Endothelial cell of umbilical vein (primary cell): ENCODE results near the gene PLEKHD1. TPM values are rescaled to one million over a fixed set of nuclear protein-coding genes. Genes with fewer than 3 reads are reported as not detected.

ENCODE experiments used
- BruUV-seq: library from RNA; stranded (reverse); fragments of 400-500 nt; replicated peaks from 2 replicates; lab custom pipeline; 2021; lab: Mats Ljungman, UMichigan
- CTCF ChIA-PET: fragments of 300-600, 350-600 bp; sonication (Branson Sonifier 250); formaldehyde crosslinking; loops from one replicate; lab custom pipeline; 2021; ENCODE audit warnings: antibody characterized with exemption, inconsistent platforms; lab: Charles Lee
- POLR2A ChIA-PET: fragments of 300-600, 350-600 bp; sonication (Branson Sonifier 250); formaldehyde crosslinking; loops from one replicate; lab custom pipeline; 2021; ENCODE audit warnings: antibody characterized with exemption, inconsistent platforms; lab: Charles Lee
- DNase-seq: peaks from one replicate; pipeline ENCODE4 v3.0.0-alpha.2; 2011; ENCODE audit warnings: low read depth, low spot score
- FAIRE-seq: peaks from 2 replicates; lab custom pipeline; 2011; peaks lifted over from hg19 to GRCh38; lab: Jason Lieb, UNC
- H2AFZ ChIP-seq: 2 replicates; pipeline ENCODE4 v1.6.0; 2012; ENCODE audit warnings: low read depth, low read length, control low read depth, inconsistent platforms
- H3K27ac ChIP-seq: 2 replicates; pipeline ENCODE4 v1.5.1; 2011; ENCODE audit warnings: low read depth, mild to moderate bottlenecking, control low read depth, low read length, moderate library complexity; ENCODE audit not compliant: insufficient read depth
- H3K27me3 ChIP-seq, 2 experiments: 2 replicates each; pipeline versions ENCODE4 v1.6.0 to v1.6.1; 2011; ENCODE audit warnings: low read length in 2 of 2, mixed read lengths in 1 of 2; ENCODE audit not compliant: control insufficient read depth in 2 of 2, insufficient read depth in 2 of 2
- H3K36me3 ChIP-seq, 2 experiments: 2 replicates in 1 of 2; 3 replicates in 1 of 2; pipeline ENCODE4 v1.5.1; 2011; ENCODE audit warnings: low read length in 2 of 2, mild to moderate bottlenecking in 1 of 2, moderate library complexity in 1 of 2; ENCODE audit not compliant: control insufficient read depth in 2 of 2, insufficient read depth in 2 of 2; ENCODE audit errors: extremely low read depth in 1 of 2
- H3K4me1 ChIP-seq: 3 replicates; pipeline ENCODE4 v1.5.1; 2011; ENCODE audit warnings: mild to moderate bottlenecking, low read length; ENCODE audit not compliant: control insufficient read depth, insufficient read depth; ENCODE audit errors: extremely low read depth
- H3K4me2 ChIP-seq: 2 replicates; pipeline ENCODE4 v1.6.1; 2011; ENCODE audit warnings: low read length, control low read depth, mixed read lengths; ENCODE audit not compliant: insufficient read depth
- H3K4me3 ChIP-seq, 3 experiments: fragments of 200-600 bp in 1 of 3; sonication (generic), shearing (Covaris generic) in 1 of 3; replicated peaks in 1 of 3; 2 replicates each; pipeline ENCODE4 v1.5.1; 2011 to 2016; ENCODE audit warnings: control low read depth in 3 of 3, low read length in 3 of 3, mild to moderate bottlenecking in 2 of 3, inconsistent platforms in 1 of 3, low read depth in 1 of 3, moderate library complexity in 1 of 3; ENCODE audit not compliant: insufficient read depth in 1 of 3
- H3K79me2 ChIP-seq: 2 replicates; pipeline ENCODE4 v1.6.0; 2012; ENCODE audit warnings: low read length, inconsistent platforms; ENCODE audit not compliant: control insufficient read depth, insufficient read depth
- H3K9ac ChIP-seq: replicated peaks from 2 replicates; pipeline ENCODE3; 2011; ENCODE audit warnings: low read length, control low read depth; ENCODE audit not compliant: insufficient read depth; ENCODE audit errors: extremely low read depth
- H3K9me1 ChIP-seq: replicated peaks from 3 replicates; pipeline ENCODE4 v1.6.0; 2011; ENCODE audit warnings: mild to moderate bottlenecking, low read length; ENCODE audit not compliant: control insufficient read depth, insufficient read depth; ENCODE audit errors: extremely low read depth
- H3K9me3 ChIP-seq: replicated peaks from 2 replicates; pipeline ENCODE4 v1.5.1; 2012; ENCODE audit warnings: low read length, inconsistent platforms; ENCODE audit not compliant: control insufficient read depth, insufficient read depth
- H4K20me1 ChIP-seq: replicated peaks from 2 replicates; pipeline ENCODE3; 2011; ENCODE audit warnings: mild to moderate bottlenecking, low read length; ENCODE audit not compliant: control insufficient read depth, insufficient read depth; ENCODE audit errors: extremely low read depth
- EZH2 ChIP-seq: IDR thresholded peaks from 2 replicates; pipeline ENCODE4 v1.6.1; 2012; ENCODE audit warnings: borderline replicate concordance, low read depth, mild to moderate bottlenecking, moderate library complexity, low read length, inconsistent platforms; ENCODE audit not compliant: severe bottlenecking
- FOS ChIP-seq: IDR thresholded peaks from 2 replicates; pipeline ENCODE4 v1.6.1; 2011; ENCODE audit warnings: mild to moderate bottlenecking, low read length, moderate library complexity, borderline replicate concordance; ENCODE audit not compliant: insufficient read depth
- GATA2 ChIP-seq: IDR thresholded peaks from 2 replicates; pipeline ENCODE4 v1.7.0; 2011; ENCODE audit warnings: low read depth, mild to moderate bottlenecking, moderate library complexity, mixed read lengths, low read length; ENCODE audit not compliant: insufficient read length, insufficient read depth
- JUN ChIP-seq: IDR thresholded peaks from 2 replicates; pipeline ENCODE4 v1.6.1; 2011; ENCODE audit warnings: borderline replicate concordance, low read depth; ENCODE audit not compliant: insufficient read length, insufficient read depth
- MAX ChIP-seq: IDR thresholded peaks from 2 replicates; pipeline ENCODE4 v1.6.1; 2011; ENCODE audit not compliant: insufficient read depth, insufficient read length
- MYC ChIP-seq: IDR thresholded peaks from one replicate; pipeline ENCODE4 v1.6.1; 2011; ENCODE audit warnings: mild to moderate bottlenecking, low read depth, low read length
- POLR2A ChIP-seq: IDR thresholded peaks from 2 replicates; pipeline ENCODE4 v1.6.1; 2012; ENCODE audit warnings: low read depth, mild to moderate bottlenecking, control low read depth, low read length
- POLR2AphosphoS5 ChIP-seq: IDR thresholded peaks from 2 replicates; pipeline ENCODE4 v1.6.1; 2012; ENCODE audit warnings: low read depth, mild to moderate bottlenecking, control low read depth, low read length, moderate library complexity; ENCODE audit not compliant: insufficient read depth
- dilution Hi-C: fragments of 300-500 bp; cut with MboI; formaldehyde crosslinking; loops from one replicate; pipeline ENCODE4 v1.15.0; 2019; ENCODE audit warnings: low sequenced_read_pairs; ENCODE audit not compliant: extremely low pct_ligation_motif_present
- intact Hi-C: fragments of 100-400 bp; cut with micrococcal nuclease; formaldehyde crosslinking; loops from one replicate; pipeline ENCODE4 v1.10.0; 2022
- polyA plus RNA-seq, 4 experiments: library from polyadenylated mRNA; depleted of rRNA in 3 of 4; stranded (reverse) in 3 of 4; unstranded in 1 of 4; fragments of >200 nt; gene quantifications; 2 replicates each; pipeline versions ENCODE4 v1.2.1 to v1.2.3, GENCODE V29; 2011 to 2012; ENCODE audit warnings: missing spikeins in 1 of 4
- total RNA-seq: library from RNA; stranded (reverse); gene quantifications from 2 replicates; pipeline ENCODE4 v1.2.3, GENCODE V29; 2021
- TF ChIP-seq, protein P1 (sequence below), 2 donors: IDR thresholded peaks; 1 replicate in 1 of 2; 2 replicates in 1 of 2; pipeline ENCODE4 v1.5.1; 2011; ENCODE audit warnings: low read length in 2 of 2, mild to moderate bottlenecking in 2 of 2, moderate library complexity in 2 of 2, control low read depth in 1 of 2, inconsistent platforms in 1 of 2, low read depth in 1 of 2; ENCODE audit not compliant: insufficient read depth in 1 of 2; ENCODE audit errors: extremely low read depth in 1 of 2

PLEKHD1 gene
- total and polyA plus RNA-seq, 2 donors (not counting 3 experiments of a cell fraction or from before 2014, with no cell fraction given): 0.01 TPM; not detected in 1

GRCh38 chr14:69540654-69541335 is 56.3 kb downstream of the PLEKHD1 start:
- Histone ChIP-seq H3K9me1 (no peaks in the 10 kb centered on the region), H3K36me3 (no peaks in the 10 kb centered on the region), H3K79me2 (no peaks in the 10 kb centered on the region), H3K9ac (no peak overlapping the region), H3K4me2 (no peak overlapping the region), H3K9me3 (no peaks in the 10 kb centered on the region), H2AFZ (no peak overlapping the region), H3K4me1 (no peaks in the 10 kb centered on the region), H4K20me1 (no peaks in the 10 kb centered on the region), H3K27me3 (peaks cover 8 to 14% of the 10 kb centered on the region in 2 experiments), H3K4me3 (no peak overlapping the region), H3K27ac (no peak overlapping the region)
- intact Hi-C loops (no loop called here), dilution Hi-C loops (no loop called here)
- TF ChIP-seq MYC: no peak
- TF ChIP-seq FOS: no peak
- no peak for TF ChIP-seq POLR2A
- TF ChIP-seq POLR2AphosphoS5: no peak
- no peak for TF ChIP-seq GATA2
- no peak for TF ChIP-seq EZH2
- no peak for TF ChIP-seq JUN
- TF ChIP-seq MAX: no peak
- TF ChIP-seq, protein P1, sequence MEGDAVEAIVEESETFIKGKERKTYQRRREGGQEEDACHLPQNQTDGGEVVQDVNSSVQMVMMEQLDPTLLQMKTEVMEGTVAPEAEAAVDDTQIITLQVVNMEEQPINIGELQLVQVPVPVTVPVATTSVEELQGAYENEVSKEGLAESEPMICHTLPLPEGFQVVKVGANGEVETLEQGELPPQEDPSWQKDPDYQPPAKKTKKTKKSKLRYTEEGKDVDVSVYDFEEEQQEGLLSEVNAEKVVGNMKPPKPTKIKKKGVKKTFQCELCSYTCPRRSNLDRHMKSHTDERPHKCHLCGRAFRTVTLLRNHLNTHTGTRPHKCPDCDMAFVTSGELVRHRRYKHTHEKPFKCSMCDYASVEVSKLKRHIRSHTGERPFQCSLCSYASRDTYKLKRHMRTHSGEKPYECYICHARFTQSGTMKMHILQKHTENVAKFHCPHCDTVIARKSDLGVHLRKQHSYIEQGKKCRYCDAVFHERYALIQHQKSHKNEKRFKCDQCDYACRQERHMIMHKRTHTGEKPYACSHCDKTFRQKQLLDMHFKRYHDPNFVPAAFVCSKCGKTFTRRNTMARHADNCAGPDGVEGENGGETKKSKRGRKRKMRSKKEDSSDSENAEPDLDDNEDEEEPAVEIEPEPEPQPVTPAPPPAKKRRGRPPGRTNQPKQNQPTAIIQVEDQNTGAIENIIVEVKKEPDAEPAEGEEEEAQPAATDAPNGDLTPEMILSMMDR (IDR thresholded peaks at IDR 0.05; ENCODE audit: extremely low read depth in 1 of 2, insufficient read depth in 1 of 2, low read depth in 1 of 2, low read length in 2 of 2): no peak
- CTCF ChIA-PET: interaction anchor here (0.6 to 1.2 kb wide), 3 partner anchors 9 to 748 kb away, joined by 3 to 5 read pairs (median 4); partner anchors contain the start of gene ZFP36L1
- no peak for DNase-seq
- POLR2A ChIA-PET: no interaction called here
- FAIRE-seq: no peak
- no TSS peak for BruUV-seq
